HCT116 (cell line): ENCODE data around the gene PPIL4. TPM values are rescaled to one million over a fixed set of nuclear protein-coding genes. Genes with fewer than 3 reads are reported as not detected.

Source experiments
- ATAC-seq: fragments of 200-7000 bp; cut with Tn5 transposase; 2 replicates; pipeline ENCODE4 v1.9.1; 2020; ENCODE audit warnings: mild to moderate bottlenecking, moderate library complexity
- BruUV-seq: library from RNA; stranded (reverse); fragments of 400-500 nt; replicated peaks from 2 replicates; lab custom pipeline; 2021; lab: Mats Ljungman, UMichigan
- CTCF ChIA-PET: fragments of 300-600 bp; sonication (Branson Sonifier 250); formaldehyde crosslinking; loops from one replicate; lab custom pipeline; 2021; ENCODE audit warnings: antibody characterized with exemption; lab: Charles Lee
- POLR2A ChIA-PET: fragments of 300-600, 350-600 bp; sonication (Branson Sonifier 250); formaldehyde crosslinking; loops from one replicate; lab custom pipeline; 2021; ENCODE audit warnings: antibody characterized with exemption; lab: Charles Lee
- RAD21 ChIA-PET, 2 experiments: fragments of 300-600 bp; sonication (Branson Sonifier 250); formaldehyde crosslinking; loops; one replicate each; lab custom pipeline; 2023; ENCODE audit warnings: low total read pairs in 2 of 2; ENCODE audit not compliant: uncharacterized antibody in 2 of 2, unreplicated experiment in 2 of 2, low non-redundant PET in 1 of 2; lab: Charles Lee
- DNase-seq: peaks from one replicate; pipeline ENCODE4 v3.0.0-alpha.2; 2010; ENCODE audit warnings: low read depth, low spot score
- H2AFZ ChIP-seq: fragments of 200-600 bp; shearing (Covaris generic), sonication (generic); 2 replicates; pipeline ENCODE4 v1.6.1; 2017; ENCODE audit warnings: low read depth, mixed run types, mixed read lengths, antibody characterized with exemption, low read length; ENCODE audit not compliant: poor library complexity, severe bottlenecking
- H3K27ac ChIP-seq: 2 replicates; pipeline ENCODE4 v1.5.1; 2012; ENCODE audit warnings: low read depth, low read length
- H3K27me3 ChIP-seq: fragments of 200-600 bp; sonication (generic); 2 replicates; pipeline ENCODE4 v1.6.1; 2016; ENCODE audit warnings: mixed run types, low read length, mixed read lengths; ENCODE audit not compliant: insufficient read depth
- H3K36me3 ChIP-seq, 2 experiments: fragments of 200-500 bp in 1 of 2; fragments of 200-600 bp in 1 of 2; sonication (Bioruptor generic) in 1 of 2; sonication (generic) in 1 of 2; 2 replicates each; pipeline versions ENCODE4 v1.5.1 to v1.6.1; 2014 to 2016; ENCODE audit warnings: low read length in 2 of 2, inconsistent platforms in 1 of 2, mixed read lengths in 1 of 2, mixed run types in 1 of 2; ENCODE audit not compliant: insufficient read depth in 2 of 2, control insufficient read depth in 1 of 2
- H3K4me1 ChIP-seq, 2 experiments: fragments of 200-600 bp in 1 of 2; sonication (generic) in 1 of 2; 2 replicates each; pipeline versions ENCODE4 v1.5.1 to v1.6.1; 2012 to 2017; ENCODE audit warnings: low read length in 2 of 2, inconsistent platforms in 1 of 2, mild to moderate bottlenecking in 1 of 2, mixed read lengths in 1 of 2, mixed run types in 1 of 2, moderate library complexity in 1 of 2; ENCODE audit not compliant: insufficient read depth in 2 of 2, control insufficient read depth in 1 of 2
- H3K4me2 ChIP-seq: fragments of 200-600 bp; sonication (generic); 2 replicates; pipeline ENCODE4 v1.6.1; 2017; ENCODE audit warnings: mixed run types, low read length, mixed read lengths
- H3K4me3 ChIP-seq, 2 experiments: fragments of 200-600 bp in 1 of 2; sonication (generic) in 1 of 2; replicated peaks in 1 of 2; 2 replicates each; pipeline ENCODE4 v1.5.1; 2011 to 2016; ENCODE audit warnings: low read length in 2 of 2, control low read depth in 1 of 2, low read depth in 1 of 2, mild to moderate bottlenecking in 1 of 2, mixed read lengths in 1 of 2, mixed run types in 1 of 2
- H3K79me2 ChIP-seq: fragments of 200-600 bp; sonication (generic); 2 replicates; pipeline ENCODE4 v1.6.1; 2017; ENCODE audit warnings: mild to moderate bottlenecking, mixed run types, low read length, moderate library complexity, mixed read lengths; ENCODE audit not compliant: insufficient read depth
- H3K9ac ChIP-seq: fragments of 200-600 bp; sonication (generic); 2 replicates; pipeline ENCODE4 v1.6.1; 2016; ENCODE audit warnings: low read length, mixed read lengths
- H3K9me2 ChIP-seq: fragments of 200-600 bp; sonication (generic), shearing (Covaris generic); 2 replicates; pipeline ENCODE4 v1.6.1; 2017; ENCODE audit warnings: mixed run types, mild to moderate bottlenecking, moderate library complexity; ENCODE audit not compliant: insufficient read depth
- H3K9me3 ChIP-seq, 2 experiments: fragments of 200-500 bp in 1 of 2; fragments of 200-600 bp in 1 of 2; sonication (Bioruptor generic) in 1 of 2; sonication (generic) in 1 of 2; 2 replicates each; pipeline ENCODE4 v1.6.1; 2014 to 2017; ENCODE audit warnings: low read length in 2 of 2, mixed read lengths in 2 of 2, inconsistent platforms in 1 of 2, low read depth in 1 of 2, mild to moderate bottlenecking in 1 of 2, mixed run types in 1 of 2, moderate library complexity in 1 of 2; ENCODE audit not compliant: control insufficient read depth in 1 of 2, insufficient read depth in 1 of 2
- H4K20me1 ChIP-seq: fragments of 200-600 bp; sonication (generic), shearing (Covaris generic); 2 replicates; pipeline ENCODE4 v1.6.1; 2017; ENCODE audit warnings: mixed run types, mild to moderate bottlenecking, moderate library complexity; ENCODE audit not compliant: insufficient read depth
- CBX3 ChIP-seq: IDR thresholded peaks from 2 replicates; pipeline ENCODE4 v1.6.1; 2012; ENCODE audit warnings: low read depth
- CEBPB ChIP-seq: IDR thresholded peaks from 2 replicates; pipeline ENCODE4 v1.6.1; 2012; ENCODE audit warnings: low read depth
- EGR1 ChIP-seq: IDR thresholded peaks from 2 replicates; pipeline ENCODE4 v1.6.1; 2012; ENCODE audit warnings: low read depth
- ELF1 ChIP-seq: IDR thresholded peaks from 2 replicates; pipeline ENCODE4 v1.6.1; 2012; ENCODE audit warnings: low read depth, borderline replicate concordance
- EZH2 ChIP-seq: fragments of 200-600 bp; sonication (generic); IDR thresholded peaks from 2 replicates; pipeline ENCODE4 v1.6.1; 2017; ENCODE audit warnings: antibody characterized with exemption, mixed run types
- JUND ChIP-seq: IDR thresholded peaks from 2 replicates; pipeline ENCODE4 v1.6.1; 2012
- POLR2AphosphoS5 ChIP-seq: IDR thresholded peaks from 2 replicates; pipeline ENCODE4 v1.6.1; 2011; ENCODE audit warnings: mild to moderate bottlenecking, low read depth, low read length, moderate library complexity
- RAD21 ChIP-seq: IDR thresholded peaks from 2 replicates; pipeline ENCODE4 v1.6.1; 2012; ENCODE audit warnings: low read depth, mild to moderate bottlenecking
- SRF ChIP-seq: IDR thresholded peaks from 2 replicates; pipeline ENCODE4 v1.6.1; 2012; ENCODE audit warnings: low read depth
- TCF7L2 ChIP-seq: IDR thresholded peaks from 2 replicates; pipeline ENCODE4 v1.7.0; 2011; ENCODE audit warnings: borderline replicate concordance, inconsistent platforms; ENCODE audit not compliant: insufficient read depth, insufficient read length; ENCODE audit errors: extremely low read depth
- YY1 ChIP-seq: IDR thresholded peaks from 2 replicates; pipeline ENCODE4 v1.6.1; 2011; ENCODE audit warnings: low read length, low read depth, moderate library complexity, mild to moderate bottlenecking; ENCODE audit not compliant: insufficient replicate concordance; ENCODE audit errors: extremely low read depth
- ZFX ChIP-seq: fragments of 450-650 bp; IDR thresholded peaks from 2 replicates; pipeline ENCODE4 v1.6.1; 2017
- ZNF274 ChIP-seq: fragments of 200-500 bp; sonication (Bioruptor generic); IDR thresholded peaks from 2 replicates; pipeline ENCODE4 v1.6.1; 2014; ENCODE audit warnings: mild to moderate bottlenecking, low read depth, low read length, inconsistent platforms
- intact Hi-C: fragments of 100-400 bp; cut with micrococcal nuclease; formaldehyde crosslinking; loops from 2 replicates; pipeline ENCODE4 v1.10.0; 2022
- total RNA-seq: library from RNA; stranded (reverse); gene quantifications from one replicate; pipeline ENCODE4 v1.2.1, GENCODE V29; 2021; ENCODE audit not compliant: unreplicated experiment
- TF ChIP-seq, protein P1 (sequence below), 3 experiments: fragments of 200-600 bp in 1 of 3; sonication (generic) in 1 of 3; IDR thresholded peaks in 2 of 3; conservative IDR thresholded peaks in 1 of 3; 2 replicates each; pipeline ENCODE4 v1.5.1; 2012 to 2017; ENCODE audit warnings: low read depth in 2 of 3, low read length in 2 of 3, antibody characterized with exemption in 1 of 3, borderline replicate concordance in 1 of 3, control low read depth in 1 of 3, mild to moderate bottlenecking in 1 of 3, mixed read lengths in 1 of 3, mixed run types in 1 of 3, moderate library complexity in 1 of 3; ENCODE audit not compliant: insufficient read depth in 1 of 3
- TF ChIP-seq, protein P2 (sequence below): IDR thresholded peaks from 2 replicates; pipeline ENCODE4 v1.6.1; 2012; ENCODE audit warnings: low read depth
- TF ChIP-seq, protein P3 (sequence below): IDR thresholded peaks from 2 replicates; pipeline ENCODE4 v1.6.1; 2012
- TF ChIP-seq, protein P4 (sequence below): IDR thresholded peaks from 2 replicates; pipeline ENCODE4 v1.6.1; 2011; ENCODE audit warnings: mild to moderate bottlenecking, low read length, moderate library complexity; ENCODE audit not compliant: insufficient replicate concordance; ENCODE audit errors: extremely low read depth

PPIL4 gene
- total RNA-seq, 1 experiment from 2014 or later = 31.0 TPM

DNA sequence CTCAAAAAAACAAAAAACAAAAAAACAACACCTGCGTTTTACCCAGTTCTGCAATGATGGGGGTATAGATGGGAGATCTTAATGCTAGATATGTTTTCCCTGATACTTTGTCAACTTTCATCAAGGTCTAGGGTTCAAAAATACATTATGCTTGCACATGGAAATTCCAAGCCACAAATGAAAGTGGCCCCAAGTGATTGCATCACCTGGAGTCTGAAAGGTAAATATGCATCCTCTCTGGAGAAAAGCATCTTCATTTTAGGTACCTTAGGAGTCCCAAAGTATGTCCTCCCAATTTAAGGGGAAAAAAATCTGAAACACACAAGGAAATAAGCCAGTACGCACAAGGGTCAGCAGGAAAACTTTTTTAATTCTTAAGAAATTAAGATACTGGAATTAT is 48.5 kb downstream of the PPIL4 start:
- Histone ChIP-seq H3K9ac (no peak overlapping the region), H3K79me2 (no peaks in the 10 kb centered on the region), H3K27me3 (no peaks in the 10 kb centered on the region), H3K9me3 (no peaks in the 10 kb centered on the region), H2AFZ (no peak overlapping the region), H3K4me1 (peaks cover 0 to 4% of the 10 kb centered on the region in 2 experiments; a peak in 1 of 4 replicates), H3K4me2 (no peak overlapping the region), H4K20me1 (no peaks in the 10 kb centered on the region), H3K9me2 (no peaks in the 10 kb centered on the region), H3K27ac (no peak overlapping the region), H3K4me3 (no peak overlapping the region), H3K36me3 (no peaks in the 10 kb centered on the region)
- CTCF ChIA-PET = no interaction called here
- DNase-seq (no peak), ATAC-seq (no peak)
- TF ChIP-seq YY1 = no peak
- TF ChIP-seq, protein P1, sequence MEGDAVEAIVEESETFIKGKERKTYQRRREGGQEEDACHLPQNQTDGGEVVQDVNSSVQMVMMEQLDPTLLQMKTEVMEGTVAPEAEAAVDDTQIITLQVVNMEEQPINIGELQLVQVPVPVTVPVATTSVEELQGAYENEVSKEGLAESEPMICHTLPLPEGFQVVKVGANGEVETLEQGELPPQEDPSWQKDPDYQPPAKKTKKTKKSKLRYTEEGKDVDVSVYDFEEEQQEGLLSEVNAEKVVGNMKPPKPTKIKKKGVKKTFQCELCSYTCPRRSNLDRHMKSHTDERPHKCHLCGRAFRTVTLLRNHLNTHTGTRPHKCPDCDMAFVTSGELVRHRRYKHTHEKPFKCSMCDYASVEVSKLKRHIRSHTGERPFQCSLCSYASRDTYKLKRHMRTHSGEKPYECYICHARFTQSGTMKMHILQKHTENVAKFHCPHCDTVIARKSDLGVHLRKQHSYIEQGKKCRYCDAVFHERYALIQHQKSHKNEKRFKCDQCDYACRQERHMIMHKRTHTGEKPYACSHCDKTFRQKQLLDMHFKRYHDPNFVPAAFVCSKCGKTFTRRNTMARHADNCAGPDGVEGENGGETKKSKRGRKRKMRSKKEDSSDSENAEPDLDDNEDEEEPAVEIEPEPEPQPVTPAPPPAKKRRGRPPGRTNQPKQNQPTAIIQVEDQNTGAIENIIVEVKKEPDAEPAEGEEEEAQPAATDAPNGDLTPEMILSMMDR (IDR thresholded peaks at IDR 0.05 in 2 of 3, conservative IDR thresholded peaks at IDR 0.05 in 1 of 3; ENCODE audit: borderline replicate concordance in 1 of 3, insufficient read depth in 1 of 3, low read depth in 2 of 3, low read length in 2 of 3) = no peak
- no peak for TF ChIP-seq TCF7L2
- TF ChIP-seq ZNF274 = no peak
- no peak for TF ChIP-seq ELF1
- TF ChIP-seq ZFX = no peak
- TF ChIP-seq EGR1 = no peak
- TF ChIP-seq EZH2 = no peak
- no peak for TF ChIP-seq POLR2AphosphoS5
- TF ChIP-seq CEBPB = no peak
- TF ChIP-seq, protein P2, sequence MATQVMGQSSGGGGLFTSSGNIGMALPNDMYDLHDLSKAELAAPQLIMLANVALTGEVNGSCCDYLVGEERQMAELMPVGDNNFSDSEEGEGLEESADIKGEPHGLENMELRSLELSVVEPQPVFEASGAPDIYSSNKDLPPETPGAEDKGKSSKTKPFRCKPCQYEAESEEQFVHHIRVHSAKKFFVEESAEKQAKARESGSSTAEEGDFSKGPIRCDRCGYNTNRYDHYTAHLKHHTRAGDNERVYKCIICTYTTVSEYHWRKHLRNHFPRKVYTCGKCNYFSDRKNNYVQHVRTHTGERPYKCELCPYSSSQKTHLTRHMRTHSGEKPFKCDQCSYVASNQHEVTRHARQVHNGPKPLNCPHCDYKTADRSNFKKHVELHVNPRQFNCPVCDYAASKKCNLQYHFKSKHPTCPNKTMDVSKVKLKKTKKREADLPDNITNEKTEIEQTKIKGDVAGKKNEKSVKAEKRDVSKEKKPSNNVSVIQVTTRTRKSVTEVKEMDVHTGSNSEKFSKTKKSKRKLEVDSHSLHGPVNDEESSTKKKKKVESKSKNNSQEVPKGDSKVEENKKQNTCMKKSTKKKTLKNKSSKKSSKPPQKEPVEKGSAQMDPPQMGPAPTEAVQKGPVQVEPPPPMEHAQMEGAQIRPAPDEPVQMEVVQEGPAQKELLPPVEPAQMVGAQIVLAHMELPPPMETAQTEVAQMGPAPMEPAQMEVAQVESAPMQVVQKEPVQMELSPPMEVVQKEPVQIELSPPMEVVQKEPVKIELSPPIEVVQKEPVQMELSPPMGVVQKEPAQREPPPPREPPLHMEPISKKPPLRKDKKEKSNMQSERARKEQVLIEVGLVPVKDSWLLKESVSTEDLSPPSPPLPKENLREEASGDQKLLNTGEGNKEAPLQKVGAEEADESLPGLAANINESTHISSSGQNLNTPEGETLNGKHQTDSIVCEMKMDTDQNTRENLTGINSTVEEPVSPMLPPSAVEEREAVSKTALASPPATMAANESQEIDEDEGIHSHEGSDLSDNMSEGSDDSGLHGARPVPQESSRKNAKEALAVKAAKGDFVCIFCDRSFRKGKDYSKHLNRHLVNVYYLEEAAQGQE = no peak
- no peak for TF ChIP-seq SRF
- TF ChIP-seq, protein P3, sequence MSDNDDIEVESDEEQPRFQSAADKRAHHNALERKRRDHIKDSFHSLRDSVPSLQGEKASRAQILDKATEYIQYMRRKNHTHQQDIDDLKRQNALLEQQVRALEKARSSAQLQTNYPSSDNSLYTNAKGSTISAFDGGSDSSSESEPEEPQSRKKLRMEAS = no peak
- no peak for TF ChIP-seq JUND
- TF ChIP-seq, protein P4, sequence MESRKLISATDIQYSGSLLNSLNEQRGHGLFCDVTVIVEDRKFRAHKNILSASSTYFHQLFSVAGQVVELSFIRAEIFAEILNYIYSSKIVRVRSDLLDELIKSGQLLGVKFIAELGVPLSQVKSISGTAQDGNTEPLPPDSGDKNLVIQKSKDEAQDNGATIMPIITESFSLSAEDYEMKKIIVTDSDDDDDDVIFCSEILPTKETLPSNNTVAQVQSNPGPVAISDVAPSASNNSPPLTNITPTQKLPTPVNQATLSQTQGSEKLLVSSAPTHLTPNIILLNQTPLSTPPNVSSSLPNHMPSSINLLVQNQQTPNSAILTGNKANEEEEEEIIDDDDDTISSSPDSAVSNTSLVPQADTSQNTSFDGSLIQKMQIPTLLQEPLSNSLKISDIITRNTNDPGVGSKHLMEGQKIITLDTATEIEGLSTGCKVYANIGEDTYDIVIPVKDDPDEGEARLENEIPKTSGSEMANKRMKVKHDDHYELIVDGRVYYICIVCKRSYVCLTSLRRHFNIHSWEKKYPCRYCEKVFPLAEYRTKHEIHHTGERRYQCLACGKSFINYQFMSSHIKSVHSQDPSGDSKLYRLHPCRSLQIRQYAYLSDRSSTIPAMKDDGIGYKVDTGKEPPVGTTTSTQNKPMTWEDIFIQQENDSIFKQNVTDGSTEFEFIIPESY = no peak
- no peak for TF ChIP-seq RAD21
- TF ChIP-seq CBX3 = no peak
- RAD21 ChIA-PET = no interaction called here
- BruUV-seq = no TSS peak
- intact Hi-C loops = no loop called here
- POLR2A ChIA-PET = no interaction called here
